ENCODE results near the gene FAM149A. TPM values are rescaled to one million over a fixed set of nuclear protein-coding genes. Genes with fewer than 3 reads are reported as not detected.

The FAM149A gene
- total RNA-seq, 3 donors from 2014 or later, result 7.9 to 22.9 (median 8.0) TPM

GRCh38 chr4:186170966-186171365 lies 66.5 kb downstream of the FAM149A start:
- TF ChIP-seq POLR2A (IDR thresholded peaks at IDR 0.05), result no peak
- no peak for TF ChIP-seq POLR2AphosphoS5 (IDR thresholded peaks at IDR 0.05)
- no peak for TF ChIP-seq CTCF (IDR thresholded peaks at IDR 0.05)
- no peaks in the 10 kb centered on the region for H3K27me3 ChIP-seq
- H3K27ac ChIP-seq, result no peak overlapping the region
- no peak for DNase-seq (ENCODE audit: low spot score in 2 of 2)
- H3K4me3 ChIP-seq, result no peak overlapping the region
- intact Hi-C loops (cut with DNase I; ENCODE audit: low total_unique reads), result no loop called here
- no peaks in the 10 kb centered on the region for H3K36me3 ChIP-seq
- no peaks in the 10 kb centered on the region for H3K4me1 ChIP-seq
- no peaks in the 10 kb centered on the region for H3K9me3 ChIP-seq

GRCh38 chr4:186172546-186172945 lies 68.0 kb downstream of the FAM149A start:
- TF ChIP-seq POLR2A (IDR thresholded peaks at IDR 0.05) (no peak), CTCF (IDR thresholded peaks at IDR 0.05) (no peak), POLR2AphosphoS5 (IDR thresholded peaks at IDR 0.05) (no peak)
- H3K4me1 ChIP-seq, result no peaks in the 10 kb centered on the region
- DNase-seq (ENCODE audit: low spot score in 2 of 2), result no peak
- no peaks in the 10 kb centered on the region for H3K27me3 ChIP-seq
- H3K36me3 ChIP-seq, result no peaks in the 10 kb centered on the region
- no peak overlapping the region for H3K27ac ChIP-seq
- no peaks in the 10 kb centered on the region for H3K9me3 ChIP-seq
- H3K4me3 ChIP-seq, result no peak overlapping the region
- intact Hi-C loops (cut with DNase I; ENCODE audit: low total_unique reads), result no loop called here

GRCh38 chr4:186188107-186188506 lies 83.6 kb downstream of the FAM149A start:
- Histone ChIP-seq H3K27ac (no peak overlapping the region), H3K4me1 (peaks cover 0 to 6% of the 10 kb centered on the region in 2 donors), H3K9me3 (no peaks in the 10 kb centered on the region), H3K27me3 (no peaks in the 10 kb centered on the region), H3K4me3 (no peak overlapping the region), H3K36me3 (no peaks in the 10 kb centered on the region)
- no peak for TF ChIP-seq CTCF (IDR thresholded peaks at IDR 0.05)
- TF ChIP-seq POLR2AphosphoS5 (IDR thresholded peaks at IDR 0.05), result no peak
- no peak for TF ChIP-seq POLR2A (IDR thresholded peaks at IDR 0.05)
- DNase-seq (ENCODE audit: low spot score in 2 of 2), result no peak
- intact Hi-C loops (cut with DNase I; ENCODE audit: low total_unique reads), result loop anchor here (10.0 kb wide), 1 partner anchor 1623 kb away; no protein-coding TSS in a partner anchor

- Histone ChIP-seq H3K4me3 (no peak overlapping the region), H3K27me3 (no peaks in the 10 kb centered on the region), H3K9me3 (no peaks in the 10 kb centered on the region), H3K27ac (peak overlapping the region in 1 of 2 donors; percentile 99), H3K4me1 (peaks cover 0 to 6% of the 10 kb centered on the region in 2 donors), H3K36me3 (no peaks in the 10 kb centered on the region)
- intact Hi-C loops (cut with DNase I; ENCODE audit: low total_unique reads), result loop anchor here (5.0 to 10.0 kb wide), 2 partner anchors 283 to 1625 kb away; no protein-coding TSS in a partner anchor
- DNase-seq (ENCODE audit: low spot score in 2 of 2), result no peak
- TF ChIP-seq CTCF (IDR thresholded peaks at IDR 0.05) (no peak), POLR2AphosphoS5 (IDR thresholded peaks at IDR 0.05) (no peak), POLR2A (IDR thresholded peaks at IDR 0.05) (no peak)
Observed at GRCh38 chr4:186189656-186190055, 85.2 kb downstream of the FAM149A start.

GRCh38 chr4:186190581-186191199 lies 86.2 kb downstream of the FAM149A start:
- intact Hi-C loops (cut with DNase I; ENCODE audit: low total_unique reads), result loop anchor here (5.0 kb wide), 1 partner anchor 282 kb away; no protein-coding TSS in a partner anchor

More at GRCh38 chr4:186190581-186191199, 86.2 kb downstream of the FAM149A start:
- H3K4me3 ChIP-seq, result peak overlapping the region; percentile 84 to 99 (median 87)
- no peaks in the 10 kb centered on the region for H3K36me3 ChIP-seq
- no peaks in the 10 kb centered on the region for H3K9me3 ChIP-seq
- DNase-seq (ENCODE audit: low spot score in 2 of 2), result peak; percentile 38 to 58
- no peaks in the 10 kb centered on the region for H3K27me3 ChIP-seq
- peak in 1 of 3 donors; percentile 13 for TF ChIP-seq CTCF (IDR thresholded peaks at IDR 0.05)
- no peak for TF ChIP-seq POLR2AphosphoS5 (IDR thresholded peaks at IDR 0.05)
- TF ChIP-seq POLR2A (IDR thresholded peaks at IDR 0.05), result no peak
- peak overlapping the region; percentile 90 to 99 for H3K27ac ChIP-seq
- peaks cover 0 to 6% of the 10 kb centered on the region in 2 donors for H3K4me1 ChIP-seq

Data from breast epithelium (tissue), 4 donors.